Measurements from ENCODE around the gene NDNF. TPM values are rescaled to one million over a fixed set of nuclear protein-coding genes. Genes with fewer than 3 reads are reported as not detected.

Gene NDNF, protein sequence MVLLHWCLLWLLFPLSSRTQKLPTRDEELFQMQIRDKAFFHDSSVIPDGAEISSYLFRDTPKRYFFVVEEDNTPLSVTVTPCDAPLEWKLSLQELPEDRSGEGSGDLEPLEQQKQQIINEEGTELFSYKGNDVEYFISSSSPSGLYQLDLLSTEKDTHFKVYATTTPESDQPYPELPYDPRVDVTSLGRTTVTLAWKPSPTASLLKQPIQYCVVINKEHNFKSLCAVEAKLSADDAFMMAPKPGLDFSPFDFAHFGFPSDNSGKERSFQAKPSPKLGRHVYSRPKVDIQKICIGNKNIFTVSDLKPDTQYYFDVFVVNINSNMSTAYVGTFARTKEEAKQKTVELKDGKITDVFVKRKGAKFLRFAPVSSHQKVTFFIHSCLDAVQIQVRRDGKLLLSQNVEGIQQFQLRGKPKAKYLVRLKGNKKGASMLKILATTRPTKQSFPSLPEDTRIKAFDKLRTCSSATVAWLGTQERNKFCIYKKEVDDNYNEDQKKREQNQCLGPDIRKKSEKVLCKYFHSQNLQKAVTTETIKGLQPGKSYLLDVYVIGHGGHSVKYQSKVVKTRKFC
- total RNA-seq (10 to 100 TPM in 1 of 4 donors, 1 to 10 TPM in 3; 3.8 to 11.1 (median 7.4) TPM), polyA plus RNA-seq (1 to 10 TPM; 1.2 to 1.6 (median 1.5) TPM)

DNA sequence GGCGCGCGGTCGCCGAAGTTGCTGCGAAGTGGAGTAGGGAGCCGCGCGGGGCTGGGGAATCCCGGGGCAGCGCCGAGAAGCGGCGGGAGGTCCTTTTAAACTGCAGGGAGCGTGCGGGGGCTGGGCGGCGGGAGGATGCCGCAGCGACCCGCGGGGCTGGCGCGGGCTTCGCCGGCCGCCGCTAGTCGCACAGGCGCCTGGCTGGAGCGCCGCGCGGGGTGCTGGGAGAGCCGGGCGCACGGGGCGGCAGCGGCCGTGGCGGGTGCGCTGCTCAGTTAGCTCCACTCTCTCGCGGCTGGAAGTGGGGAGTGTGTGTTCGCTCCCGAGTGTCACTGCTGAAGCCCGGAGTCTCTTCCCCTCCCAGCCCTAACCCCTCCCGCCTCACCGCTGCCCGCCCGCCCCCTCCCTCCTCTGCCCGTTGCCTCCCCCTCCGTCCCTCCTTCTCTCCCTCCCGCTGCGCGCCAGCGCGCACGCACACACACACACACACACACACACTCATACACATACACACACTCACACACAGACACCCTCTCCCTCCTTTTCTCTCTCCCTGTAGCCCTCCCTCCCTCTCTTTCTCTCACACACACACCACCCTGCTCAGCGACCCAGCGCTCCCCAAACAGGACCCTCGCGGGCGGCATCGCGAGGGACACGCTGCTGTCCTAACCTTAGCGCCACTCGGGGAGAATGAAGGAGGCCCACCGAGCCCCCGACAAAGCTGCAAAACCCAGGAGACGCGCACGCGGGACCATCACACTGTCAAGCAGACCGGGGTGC is at the start of gene NDNF:
TSS of gene NDNF (minus strand) at position 312 of the 780 bp plus-strand sequence. CDS start 26,698 bp downstream, outside the sequence.
- WGBS, 2 donors, result 1% methylated on average over 74 to 76 of the region's 76 CpGs
- Histone ChIP-seq H3K27ac (peak within 1 kb of the TSS; percentile 56 to 76 (median 68)), H3K36me3 (no peaks in the 10 kb centered on the region), H3K27me3 (no peaks in the 10 kb centered on the region), H3K4me3 (peak within 1 kb of the TSS; percentile 48 to 69 (median 63)), H3K4me1 (peaks cover 0 to 21% (median 16%) of the 10 kb centered on the region in 4 donors), H3K9me3 (no peaks in the 10 kb centered on the region)
- peak; percentile 78 for DNase-seq
- TF ChIP-seq POLR2AphosphoS5 (IDR thresholded peaks at IDR 0.05) (peak in 2 of 4 donors; percentile 44 to 47), EP300 (IDR thresholded peaks at IDR 0.05) (no peak), POLR2A (IDR thresholded peaks at IDR 0.05) (no peak)
- TF ChIP-seq, protein P1, sequence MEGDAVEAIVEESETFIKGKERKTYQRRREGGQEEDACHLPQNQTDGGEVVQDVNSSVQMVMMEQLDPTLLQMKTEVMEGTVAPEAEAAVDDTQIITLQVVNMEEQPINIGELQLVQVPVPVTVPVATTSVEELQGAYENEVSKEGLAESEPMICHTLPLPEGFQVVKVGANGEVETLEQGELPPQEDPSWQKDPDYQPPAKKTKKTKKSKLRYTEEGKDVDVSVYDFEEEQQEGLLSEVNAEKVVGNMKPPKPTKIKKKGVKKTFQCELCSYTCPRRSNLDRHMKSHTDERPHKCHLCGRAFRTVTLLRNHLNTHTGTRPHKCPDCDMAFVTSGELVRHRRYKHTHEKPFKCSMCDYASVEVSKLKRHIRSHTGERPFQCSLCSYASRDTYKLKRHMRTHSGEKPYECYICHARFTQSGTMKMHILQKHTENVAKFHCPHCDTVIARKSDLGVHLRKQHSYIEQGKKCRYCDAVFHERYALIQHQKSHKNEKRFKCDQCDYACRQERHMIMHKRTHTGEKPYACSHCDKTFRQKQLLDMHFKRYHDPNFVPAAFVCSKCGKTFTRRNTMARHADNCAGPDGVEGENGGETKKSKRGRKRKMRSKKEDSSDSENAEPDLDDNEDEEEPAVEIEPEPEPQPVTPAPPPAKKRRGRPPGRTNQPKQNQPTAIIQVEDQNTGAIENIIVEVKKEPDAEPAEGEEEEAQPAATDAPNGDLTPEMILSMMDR (IDR thresholded peaks at IDR 0.05), result no peak
- intact Hi-C loops (cut with DNase I), result loop anchor here (5.0 kb wide), 1 partner anchor 150 kb away; the partner anchor contains the start of gene PRDM5

DNA sequence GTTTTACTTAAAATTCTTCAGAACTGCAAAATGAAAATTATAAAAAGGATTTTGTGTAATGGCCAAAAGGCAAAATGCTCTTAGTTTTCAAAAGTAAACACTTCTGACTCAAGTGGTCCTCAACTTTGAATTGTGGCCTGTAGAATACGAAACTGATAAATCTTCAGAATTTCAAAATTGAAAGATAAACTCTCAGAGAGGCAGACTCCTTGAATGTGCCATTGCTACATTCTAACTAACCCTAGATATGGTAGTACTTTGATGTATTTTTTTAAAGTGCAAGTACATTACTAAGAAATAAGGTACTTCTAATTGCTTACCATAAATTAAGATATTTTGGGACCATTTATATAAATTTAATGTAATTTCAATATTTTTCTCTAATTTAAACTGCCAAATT is 47.4 kb upstream of the NDNF start:
- Histone ChIP-seq H3K27me3 (no peaks in the 10 kb centered on the region), H3K9me3 (no peaks in the 10 kb centered on the region), H3K4me1 (no peaks in the 10 kb centered on the region), H3K36me3 (no peaks in the 10 kb centered on the region), H3K4me3 (no peak overlapping the region), H3K27ac (no peak overlapping the region)
- TF ChIP-seq EP300 (IDR thresholded peaks at IDR 0.05) (no peak), POLR2A (IDR thresholded peaks at IDR 0.05) (no peak), POLR2AphosphoS5 (IDR thresholded peaks at IDR 0.05) (no peak)
- TF ChIP-seq, protein P1 (IDR thresholded peaks at IDR 0.05), result no peak
- intact Hi-C loops (cut with DNase I), result no loop called here
- no peak for DNase-seq
- 91% methylated on average over 1 of the region's 1 CpG for WGBS, 2 donors

DNA sequence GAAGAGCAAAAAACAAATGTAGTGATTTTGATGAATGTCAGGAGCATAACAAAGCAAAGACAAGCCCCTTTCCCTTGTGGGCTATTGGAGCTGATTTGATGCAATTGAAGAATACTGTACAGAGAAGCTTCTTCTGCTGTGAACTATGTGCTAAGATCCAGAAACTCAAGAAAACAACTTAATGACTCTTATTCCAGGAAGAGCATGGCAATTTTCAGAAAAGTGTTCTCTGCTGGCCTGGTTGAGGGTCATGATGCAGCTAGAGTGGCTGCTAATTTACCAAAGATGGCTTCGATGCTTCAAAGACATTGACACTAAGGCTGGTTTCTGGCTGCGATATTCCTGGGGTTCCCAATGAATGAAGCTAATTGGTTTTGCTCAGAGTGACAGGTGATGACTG is 46.0 kb upstream of the NDNF start:
- no peaks in the 10 kb centered on the region for H3K27me3 ChIP-seq
- no peaks in the 10 kb centered on the region for H3K36me3 ChIP-seq
- no peaks in the 10 kb centered on the region for H3K9me3 ChIP-seq
- intact Hi-C loops (cut with DNase I), result no loop called here
- no peaks in the 10 kb centered on the region for H3K4me1 ChIP-seq
- no peak overlapping the region for H3K27ac ChIP-seq
- 85 to 90% methylated on average over 2 of the region's 2 CpGs for WGBS, 2 donors
- H3K4me3 ChIP-seq, result no peak overlapping the region
- TF ChIP-seq, protein P1 (IDR thresholded peaks at IDR 0.05), result no peak
- TF ChIP-seq POLR2A (IDR thresholded peaks at IDR 0.05) (no peak), POLR2AphosphoS5 (IDR thresholded peaks at IDR 0.05) (no peak), EP300 (IDR thresholded peaks at IDR 0.05) (no peak)
- DNase-seq, result no peak

DNA sequence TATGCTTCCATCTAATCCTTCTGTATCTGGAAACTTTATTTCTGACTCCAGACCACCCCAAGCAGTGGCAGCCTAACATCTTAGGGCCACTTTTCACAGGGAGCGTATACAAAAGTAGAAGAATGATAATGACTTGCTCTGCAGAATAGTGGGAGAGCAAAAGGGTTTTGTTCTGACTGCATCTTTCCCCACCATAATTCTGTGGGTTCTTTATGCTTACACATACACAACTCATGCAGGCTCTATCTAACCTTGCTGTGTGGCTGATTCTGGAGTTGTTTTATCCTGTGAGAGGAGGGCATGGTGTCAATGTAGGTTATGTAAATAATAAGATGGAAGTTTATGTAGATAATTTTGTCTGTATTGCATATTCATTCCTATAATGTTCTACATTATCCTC is 42.4 kb upstream of the NDNF start:
- DNase-seq, result no peak
- intact Hi-C loops (cut with DNase I), result no loop called here
- 90 to 94% methylated on average over 1 of the region's 1 CpG for WGBS, 2 donors
- no peak overlapping the region for H3K27ac ChIP-seq
- H3K27me3 ChIP-seq, result no peaks in the 10 kb centered on the region
- H3K9me3 ChIP-seq, result no peaks in the 10 kb centered on the region
- H3K4me3 ChIP-seq, result no peak overlapping the region
- H3K4me1 ChIP-seq, result no peaks in the 10 kb centered on the region
- TF ChIP-seq POLR2AphosphoS5 (IDR thresholded peaks at IDR 0.05), result no peak
- TF ChIP-seq, protein P1 (IDR thresholded peaks at IDR 0.05), result no peak
- no peak for TF ChIP-seq POLR2A (IDR thresholded peaks at IDR 0.05)
- TF ChIP-seq EP300 (IDR thresholded peaks at IDR 0.05), result no peak
- no peaks in the 10 kb centered on the region for H3K36me3 ChIP-seq

All from sigmoid colon (tissue), 7 donors.